ENCODE measurements around the gene MOCS3. TPM values are rescaled to one million over a fixed set of nuclear protein-coding genes. Genes with fewer than 3 reads are reported as not detected.

MOCS3 gene
- total and polyA plus RNA-seq, 2 of the 4 experiments (the other 2 are of a cell fraction), result 3.3 to 9.9 TPM

- intact Hi-C loops (cut with micrococcal nuclease) (loop anchor here (5.0 kb wide), 1 partner anchor 629 kb away; no protein-coding TSS in a partner anchor), in situ Hi-C loops (cut with MboI; ENCODE audit: low sequenced_read_pairs) (loop anchor here (10.0 to 25.0 kb wide), 3 partner anchors 611 to 1104 kb away; partner anchors contain the start of gene ATP9A), dilution Hi-C loops (cut with HindIII; ENCODE audit: low sequenced_read_pairs, unreplicated experiment) (no loop called here)
- BruUV-seq (replicated peaks), result no TSS peak
- Histone ChIP-seq H3K9ac (ENCODE audit: low read depth, low read length) (no peak overlapping the region), H3K27me3 (ENCODE audit: control insufficient read depth, insufficient read depth, low read length) (no peaks in the 10 kb centered on the region), H2BK5ac (ENCODE audit: low read depth, low read length, poor library complexity, severe bottlenecking) (no peak overlapping the region), H3K9me1 (ENCODE audit: insufficient read depth, low read length) (peaks cover 19% of the 10 kb centered on the region), H2AFZ (replicated peaks; ENCODE audit: low read length, poor library complexity) (no peak overlapping the region), H3K27ac (ENCODE audit: insufficient read depth, low read length) (no peak overlapping the region), H3K23ac (ENCODE audit: low read depth, low read length) (no peak overlapping the region), H4K8ac (ENCODE audit: low read depth in 2 of 2, low read length in 2 of 2) (no peak overlapping the region), H3K4me2 (ENCODE audit: low read depth, low read length) (no peak overlapping the region), H3K14ac (replicated peaks; ENCODE audit: low read depth, low read length) (no peak overlapping the region), H3K79me1 (ENCODE audit: low read depth in 1 of 2, low read length in 2 of 2) (peaks cover 0 to 15% of the 10 kb centered on the region in 2 experiments; a peak in 1 of 4 replicates), H3K36me3 (ENCODE audit: control insufficient read depth, insufficient read depth, low read length) (no peaks in the 10 kb centered on the region), H4K20me1 (ENCODE audit: insufficient read depth, low read length) (peaks cover 3% of the 10 kb centered on the region; the same call in 1 of the 2 replicates), H3K4ac (ENCODE audit: low read depth, low read length) (no peak overlapping the region), H3K18ac (ENCODE audit: low read depth, low read length) (no peak overlapping the region), H3K4me3 (ENCODE audit: insufficient read depth, low read depth, low read length) (no peak overlapping the region), H2BK20ac (ENCODE audit: low read depth, low read length) (no peak overlapping the region), H3K56ac (ENCODE audit: extremely low read depth, insufficient read depth, low read length) (no peak overlapping the region), H4K91ac (ENCODE audit: insufficient read depth, low read depth, low read length) (no peak overlapping the region), H3K4me1 (ENCODE audit: control insufficient read depth, insufficient read depth, low read length) (peaks cover 24% of the 10 kb centered on the region), H3K9me3 (ENCODE audit: control insufficient read depth, insufficient read depth, low read length) (no peaks in the 10 kb centered on the region), H2BK15ac (ENCODE audit: low read depth, low read length) (no peak overlapping the region), H4K5ac (ENCODE audit: low read depth, low read length) (no peak overlapping the region), H2AK9ac (replicated peaks; ENCODE audit: low read depth, low read length, poor library complexity) (no peak overlapping the region), H2BK120ac (ENCODE audit: low read depth, low read length) (no peak overlapping the region), H2AK5ac (ENCODE audit: low read depth, low read length) (no peak overlapping the region)
- TF ChIP-seq POLR2A (IDR thresholded peaks at IDR 0.05; ENCODE audit: low read depth, low read length) (no peak), RAD21 (IDR thresholded peaks at IDR 0.05; ENCODE audit: low read length) (no peak), BHLHE40 (IDR thresholded peaks at IDR 0.05; ENCODE audit: low read depth, low read length) (no peak), MAZ (IDR thresholded peaks at IDR 0.05; ENCODE audit: borderline replicate concordance, low read depth, low read length) (no peak), RFX5 (IDR thresholded peaks at IDR 0.05; ENCODE audit: low read depth, low read length) (no peak), USF2 (IDR thresholded peaks at IDR 0.05; ENCODE audit: low read depth, low read length) (no peak), CEBPB (IDR thresholded peaks at IDR 0.05; ENCODE audit: low read depth, low read length) (no peak), MXI1 (IDR thresholded peaks at IDR 0.05; ENCODE audit: borderline replicate concordance, low read depth, low read length) (no peak), SMC3 (IDR thresholded peaks at IDR 0.05; ENCODE audit: low read depth, low read length) (no peak), NFE2L2 (IDR thresholded peaks at IDR 0.05; ENCODE audit: low read depth, low read length) (no peak), FOS (IDR thresholded peaks at IDR 0.05; ENCODE audit: low read depth, low read length) (no peak), CHD1 (IDR thresholded peaks at IDR 0.05; ENCODE audit: low read depth, low read length) (no peak), ELK1 (IDR thresholded peaks at IDR 0.05; ENCODE audit: borderline replicate concordance, low read depth, low read length) (no peak), CTCF (conservative IDR thresholded peaks at IDR 0.05; ENCODE audit: low read depth, low read length) (no peak), MAFK (IDR thresholded peaks at IDR 0.05; ENCODE audit: low read depth, low read length) (no peak), RCOR1 (IDR thresholded peaks at IDR 0.05; ENCODE audit: insufficient replicate concordance, low read length) (no peak)
- 100% methylated on average over 1 of the region's 2 CpGs; no CpG with 5 or more reads in 1 of the 2 experiments for WGBS, 2 experiments (ENCODE audit: extremely low coverage in 2 of 2, insufficient read length in 1 of 2)
- CTCF ChIA-PET, result no interaction called here
- POLR2A ChIA-PET (ENCODE audit: unreplicated experiment), result no interaction called here
- no peak for ATAC-seq (ENCODE audit: low read depth)
- DNase-seq, result no peak
Observed at GRCh38 chr20:50983321-50983720, 24.7 kb downstream of the MOCS3 start.
